PC-9 (cell line): ENCODE data around the gene TCF12. TPM values are rescaled to one million over a fixed set of nuclear protein-coding genes. Genes with fewer than 3 reads are reported as not detected.

Experiments used
- BruUV-seq: library from RNA; stranded (reverse); fragments of 400-500 nt; replicated peaks from 2 replicates; lab custom pipeline; 2021; lab: Mats Ljungman, UMichigan
- CTCF ChIA-PET: fragments of 300-600 bp; sonication (Branson Sonifier 250); formaldehyde crosslinking; loops from one replicate; lab custom pipeline; 2022; ENCODE audit warnings: antibody characterized with exemption; lab: Charles Lee
- POLR2A ChIA-PET: fragments of 300-600 bp; sonication (Branson Sonifier 250); formaldehyde crosslinking; loops from one replicate; lab custom pipeline; 2022; ENCODE audit warnings: antibody characterized with exemption; ENCODE audit not compliant: unreplicated experiment; lab: Charles Lee
- DNase-seq, 2 experiments: peaks; one replicate each; pipeline versions ENCODE4 v3.0.0 to v3.0.0-alpha.2; 2015 to 2022; ENCODE audit warnings: mixed read lengths in 1 of 2
- H2AFZ ChIP-seq: fragments of 200-600 bp; sonication (generic); 2 replicates; pipeline ENCODE4 v1.8.1; 2017; ENCODE audit warnings: antibody characterized with exemption
- H3F3A ChIP-seq: fragments of 200-600 bp; sonication (generic); 2 replicates; pipeline ENCODE4 v1.8.1; 2017; ENCODE audit warnings: antibody characterized with exemption, mild to moderate bottlenecking, low read depth; ENCODE audit not compliant: insufficient read depth
- H3K27ac ChIP-seq: fragments of 200-600 bp; sonication (generic); 2 replicates; pipeline ENCODE4 v1.6.1; 2016; ENCODE audit warnings: mixed run types
- H3K27me3 ChIP-seq: fragments of 200-600 bp; sonication (generic); 2 replicates; pipeline ENCODE4 v1.6.1; 2016; ENCODE audit warnings: low read depth, mixed run types; ENCODE audit not compliant: insufficient read depth
- H3K36me3 ChIP-seq: fragments of 200-600 bp; sonication (generic); 2 replicates; pipeline ENCODE4 v1.6.1; 2016; ENCODE audit warnings: low read depth, mixed run types
- H3K4me1 ChIP-seq: fragments of 200-600 bp; sonication (generic); replicated peaks from 2 replicates; pipeline ENCODE4 v1.6.1; 2016; ENCODE audit warnings: mixed run types; ENCODE audit not compliant: insufficient read depth
- H3K4me2 ChIP-seq: fragments of 200-600 bp; sonication (generic); 2 replicates; pipeline ENCODE4 v1.6.1; 2017; ENCODE audit warnings: mixed run types
- H3K4me3 ChIP-seq: fragments of 200-600 bp; sonication (generic); 2 replicates; pipeline ENCODE4 v1.6.1; 2016; ENCODE audit warnings: mixed run types
- H3K79me2 ChIP-seq: fragments of 200-600 bp; sonication (generic); 2 replicates; pipeline ENCODE4 v1.6.1; 2017; ENCODE audit warnings: low read depth, mixed run types
- H3K9me2 ChIP-seq: fragments of 200-600 bp; sonication (generic); 2 replicates; pipeline ENCODE4 v1.8.1; 2017; ENCODE audit warnings: mild to moderate bottlenecking; ENCODE audit not compliant: insufficient read depth
- H3K9me3 ChIP-seq: fragments of 200-600 bp; sonication (generic); 2 replicates; pipeline ENCODE4 v1.8.1; 2016; ENCODE audit warnings: low read depth; ENCODE audit not compliant: insufficient read depth
- H4K20me1 ChIP-seq: fragments of 200-600 bp; sonication (generic); 2 replicates; pipeline ENCODE4 v1.8.1; 2017; ENCODE audit not compliant: insufficient read depth
- EZH2 ChIP-seq: fragments of 200-600 bp; sonication (generic); IDR thresholded peaks from 2 replicates; pipeline ENCODE4 v1.8.0; 2017; ENCODE audit warnings: antibody characterized with exemption, low read depth
- intact Hi-C: fragments of 100-400 bp; cut with micrococcal nuclease; formaldehyde crosslinking; loops from one replicate; pipeline ENCODE4 v1.10.0; 2022; ENCODE audit not compliant: unreplicated experiment
- total RNA-seq: library from RNA; stranded (reverse); gene quantifications from 2 replicates; pipeline ENCODE4 v1.2.3, GENCODE V29; 2021
- TF ChIP-seq, protein P1 (sequence below): fragments of 200-600 bp; sonication (generic); conservative IDR thresholded peaks from 2 replicates; pipeline ENCODE4 v1.6.1; 2017; ENCODE audit warnings: mixed run types, antibody characterized with exemption, mild to moderate bottlenecking, moderate library complexity

Gene TCF12
- total RNA-seq, 1 experiment from 2014 or later: 60.1 TPM

DNA sequence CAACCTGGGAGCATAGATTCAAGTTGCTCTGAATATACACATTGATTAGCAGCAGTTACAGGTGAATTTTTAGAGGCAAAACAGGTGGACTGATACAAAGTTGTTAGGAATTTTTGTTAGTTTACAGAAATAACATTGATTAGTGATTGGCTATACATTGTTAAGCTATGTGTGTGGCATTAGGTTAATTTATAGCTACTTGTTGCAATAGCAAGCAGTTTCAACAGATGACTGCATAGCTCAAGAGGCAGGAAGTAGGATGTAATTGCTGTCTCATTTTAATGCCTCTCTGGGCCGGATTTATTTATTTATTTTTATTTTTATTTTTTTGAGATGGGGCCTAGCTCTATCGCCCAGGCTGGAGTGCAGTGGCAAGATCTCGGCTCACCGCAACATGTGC lies 99.7 kb downstream of the TCF12 start:
- ChIA-PET CTCF (no interaction called here), POLR2A (no interaction called here)
- peaks cover 17% of the 10 kb centered on the region; the same call in 1 of the 2 replicates for H3F3A ChIP-seq
- H3K4me2 ChIP-seq: no peak overlapping the region
- BruUV-seq: no TSS peak
- no peak overlapping the region for H3K4me3 ChIP-seq
- intact Hi-C loops: no loop called here
- peaks cover 27% of the 10 kb centered on the region for H3K79me2 ChIP-seq
- H3K9me2 ChIP-seq: no peaks in the 10 kb centered on the region
- H3K36me3 ChIP-seq: no peaks in the 10 kb centered on the region
- H3K27ac ChIP-seq: no peak overlapping the region
- TF ChIP-seq, protein P1, sequence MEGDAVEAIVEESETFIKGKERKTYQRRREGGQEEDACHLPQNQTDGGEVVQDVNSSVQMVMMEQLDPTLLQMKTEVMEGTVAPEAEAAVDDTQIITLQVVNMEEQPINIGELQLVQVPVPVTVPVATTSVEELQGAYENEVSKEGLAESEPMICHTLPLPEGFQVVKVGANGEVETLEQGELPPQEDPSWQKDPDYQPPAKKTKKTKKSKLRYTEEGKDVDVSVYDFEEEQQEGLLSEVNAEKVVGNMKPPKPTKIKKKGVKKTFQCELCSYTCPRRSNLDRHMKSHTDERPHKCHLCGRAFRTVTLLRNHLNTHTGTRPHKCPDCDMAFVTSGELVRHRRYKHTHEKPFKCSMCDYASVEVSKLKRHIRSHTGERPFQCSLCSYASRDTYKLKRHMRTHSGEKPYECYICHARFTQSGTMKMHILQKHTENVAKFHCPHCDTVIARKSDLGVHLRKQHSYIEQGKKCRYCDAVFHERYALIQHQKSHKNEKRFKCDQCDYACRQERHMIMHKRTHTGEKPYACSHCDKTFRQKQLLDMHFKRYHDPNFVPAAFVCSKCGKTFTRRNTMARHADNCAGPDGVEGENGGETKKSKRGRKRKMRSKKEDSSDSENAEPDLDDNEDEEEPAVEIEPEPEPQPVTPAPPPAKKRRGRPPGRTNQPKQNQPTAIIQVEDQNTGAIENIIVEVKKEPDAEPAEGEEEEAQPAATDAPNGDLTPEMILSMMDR: no peak
- no peak for TF ChIP-seq EZH2
- no peaks in the 10 kb centered on the region for H3K9me3 ChIP-seq
- peaks cover 25% of the 10 kb centered on the region for H3K4me1 ChIP-seq
- no peak overlapping the region for H2AFZ ChIP-seq
- no peaks in the 10 kb centered on the region for H4K20me1 ChIP-seq
- no peak for DNase-seq
- no peaks in the 10 kb centered on the region for H3K27me3 ChIP-seq

- H3K4me2 ChIP-seq: no peak overlapping the region
- no peak overlapping the region for H3K27ac ChIP-seq
- no TSS peak for BruUV-seq
- no peaks in the 10 kb centered on the region for H4K20me1 ChIP-seq
- no peaks in the 10 kb centered on the region for H3K36me3 ChIP-seq
- no peak overlapping the region for H3K4me3 ChIP-seq
- H3K79me2 ChIP-seq: peaks cover 18% of the 10 kb centered on the region
- intact Hi-C loops: no loop called here
- peaks cover 35% of the 10 kb centered on the region for H3K4me1 ChIP-seq
- no peak overlapping the region for H2AFZ ChIP-seq
- CTCF ChIA-PET: no interaction called here
- peaks cover 20% of the 10 kb centered on the region; the same call in 1 of the 2 replicates for H3F3A ChIP-seq
- H3K9me3 ChIP-seq: no peaks in the 10 kb centered on the region
- H3K27me3 ChIP-seq: no peaks in the 10 kb centered on the region
- POLR2A ChIA-PET: no interaction called here
- DNase-seq: no peak
- no peaks in the 10 kb centered on the region for H3K9me2 ChIP-seq
- TF ChIP-seq EZH2: no peak
- TF ChIP-seq, protein P1: no peak
These were observed 101.2 kb downstream of the TCF12 start for GRCh38 chr15:57019496-57020160.

GRCh38 chr15:57025264-57025926 lies 107.0 kb downstream of the TCF12 start:
- H3K9me3 ChIP-seq: no peaks in the 10 kb centered on the region
- no peaks in the 10 kb centered on the region for H4K20me1 ChIP-seq
- H2AFZ ChIP-seq: no peak overlapping the region
- peak in 1 of 2 experiments; percentile 80 for DNase-seq
- H3K4me3 ChIP-seq: peak overlapping the region; percentile 36; the same call in 1 of the 2 replicates
- ChIA-PET POLR2A (interaction anchor here (0.6 kb wide), 2 partner anchors 9 to 176 kb away, joined by 3 to 5 read pairs; no protein-coding TSS in a partner anchor), CTCF (no interaction called here)
- H3K9me2 ChIP-seq: no peaks in the 10 kb centered on the region
- H3K27ac ChIP-seq: peak overlapping the region; percentile 73
- BruUV-seq: no TSS peak
- H3K79me2 ChIP-seq: peaks cover 26% of the 10 kb centered on the region
- intact Hi-C loops: no loop called here
- H3K27me3 ChIP-seq: no peaks in the 10 kb centered on the region
- peak overlapping the region; percentile 59 for H3K4me2 ChIP-seq
- TF ChIP-seq, protein P1: no peak
- TF ChIP-seq EZH2: no peak
- no peaks in the 10 kb centered on the region for H3K36me3 ChIP-seq
- H3F3A ChIP-seq: peaks cover 12% of the 10 kb centered on the region; the same call in 1 of the 2 replicates
- H3K4me1 ChIP-seq: peaks cover 27% of the 10 kb centered on the region
